ENCODE measurements around the gene ARMH3. TPM values are rescaled to one million over a fixed set of nuclear protein-coding genes. Genes with fewer than 3 reads are reported as not detected.

The ARMH3 gene
- total RNA-seq, 2 experiments from 2014 or later, result 12.3 to 12.6 TPM

GRCh38 chr10:101956117-101956516 is 99.9 kb downstream of the ARMH3 start:
- Mint-ChIP-seq H3K36me3 (ENCODE audit: low read depth) (peaks cover 42% of the 10 kb centered on the region), H3K27me3 (ENCODE audit: low read depth) (no peaks in the 10 kb centered on the region), H3K27ac (no peak overlapping the region), H3K4me1 (ENCODE audit: low read depth) (no peaks in the 10 kb centered on the region), H3K4me3 (no peak overlapping the region), H3K9me3 (peaks cover 3% of the 10 kb centered on the region)
- intact Hi-C loops (cut with micrococcal nuclease), result no loop called here
- no peak for DNase-seq
- CTCF ChIA-PET, result interaction anchor here (0.6 to 0.9 kb wide), 2 partner anchors 54 to 58 kb away, joined by 3 read pairs; no protein-coding TSS in a partner anchor

- intact Hi-C loops (cut with micrococcal nuclease), result no loop called here
- Mint-ChIP-seq H3K27me3 (ENCODE audit: low read depth) (no peaks in the 10 kb centered on the region), H3K27ac (no peak overlapping the region), H3K36me3 (ENCODE audit: low read depth) (peaks cover 63% of the 10 kb centered on the region), H3K9me3 (peaks cover 13% of the 10 kb centered on the region), H3K4me1 (ENCODE audit: low read depth) (peaks cover 3% of the 10 kb centered on the region), H3K4me3 (no peak overlapping the region)
- no peak for DNase-seq
- CTCF ChIA-PET, result no interaction called here
Observed at GRCh38 chr10:101952191-101952590, 103.8 kb downstream of the ARMH3 start.

DNA sequence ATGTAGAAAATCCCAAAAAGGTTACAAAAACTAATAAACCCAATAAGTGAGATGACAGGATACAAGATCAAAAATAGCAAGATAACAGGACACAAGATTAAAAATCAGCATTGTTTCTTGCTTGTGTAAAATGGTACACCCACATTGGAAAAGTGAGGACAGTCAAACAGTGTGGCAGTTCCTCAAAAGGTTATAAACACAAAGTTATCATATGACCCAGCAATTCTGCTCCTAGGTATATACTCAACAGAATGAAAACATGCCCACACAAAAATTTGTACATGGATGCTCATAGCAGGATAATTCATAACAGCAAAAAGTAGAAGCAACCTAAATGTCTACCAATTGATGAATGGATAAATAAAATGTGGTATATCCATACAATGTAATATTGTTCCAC is 105.8 kb downstream of the ARMH3 start:
- Mint-ChIP-seq H3K9me3 (peaks cover 14% of the 10 kb centered on the region), H3K27ac (no peak overlapping the region), H3K27me3 (ENCODE audit: low read depth) (no peaks in the 10 kb centered on the region), H3K36me3 (ENCODE audit: low read depth) (peaks cover 62% of the 10 kb centered on the region), H3K4me1 (ENCODE audit: low read depth) (peaks cover 3% of the 10 kb centered on the region), H3K4me3 (no peak overlapping the region)
- intact Hi-C loops (cut with micrococcal nuclease), result no loop called here
- no peak for DNase-seq
- CTCF ChIA-PET, result no interaction called here

DNA sequence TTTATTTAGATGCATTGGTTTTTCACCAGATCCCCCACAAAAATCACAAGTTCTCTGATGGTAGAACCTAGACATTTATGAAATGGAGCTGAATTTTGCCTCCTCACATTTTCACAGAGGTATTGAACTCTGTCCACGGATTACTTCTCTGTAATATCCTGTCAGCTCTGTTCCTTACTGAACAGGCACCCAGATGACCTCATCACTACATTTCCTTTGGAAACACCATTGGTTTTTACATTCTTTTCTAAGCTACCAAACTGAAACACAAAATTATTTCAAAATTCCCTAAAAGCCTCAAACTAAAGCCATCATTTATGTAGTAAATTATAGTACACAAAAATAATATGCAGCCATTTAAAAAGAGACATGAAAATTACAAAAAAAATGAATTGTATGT is 114.1 kb downstream of the ARMH3 start:
- Mint-ChIP-seq H3K36me3 (ENCODE audit: low read depth) (peaks cover 20% of the 10 kb centered on the region), H3K27ac (no peak overlapping the region), H3K27me3 (ENCODE audit: low read depth) (no peaks in the 10 kb centered on the region), H3K4me1 (ENCODE audit: low read depth) (peaks cover 1% of the 10 kb centered on the region), H3K4me3 (no peak overlapping the region), H3K9me3 (no peaks in the 10 kb centered on the region)
- intact Hi-C loops (cut with micrococcal nuclease), result no loop called here
- DNase-seq, result no peak
- CTCF ChIA-PET, result interaction anchor here (0.6 kb wide), 1 partner anchor 470 kb away, joined by 3 read pairs; no protein-coding TSS in a partner anchor

GRCh38 chr10:101940916-101941315 is 115.1 kb downstream of the ARMH3 start:
- H3K27me3 Mint-ChIP-seq (ENCODE audit: low read depth), result no peaks in the 10 kb centered on the region
- intact Hi-C loops (cut with micrococcal nuclease), result no loop called here
- H3K4me1 Mint-ChIP-seq (ENCODE audit: low read depth), result peaks cover 1% of the 10 kb centered on the region
- CTCF ChIA-PET, result interaction anchor here (0.5 to 1.2 kb wide), 4 partner anchors 52 to 135 kb away, joined by 3 read pairs; no protein-coding TSS in a partner anchor
- no peak overlapping the region for H3K4me3 Mint-ChIP-seq
- peaks cover 14% of the 10 kb centered on the region for H3K36me3 Mint-ChIP-seq (ENCODE audit: low read depth)
- no peak overlapping the region for H3K27ac Mint-ChIP-seq
- no peaks in the 10 kb centered on the region for H3K9me3 Mint-ChIP-seq
- no peak for DNase-seq

GRCh38 chr10:101939729-101940128 is 116.2 kb downstream of the ARMH3 start:
- intact Hi-C loops (cut with micrococcal nuclease), result no loop called here
- H3K4me3 Mint-ChIP-seq, result no peak overlapping the region
- peaks cover 14% of the 10 kb centered on the region for H3K36me3 Mint-ChIP-seq (ENCODE audit: low read depth)
- no peaks in the 10 kb centered on the region for H3K27me3 Mint-ChIP-seq (ENCODE audit: low read depth)
- CTCF ChIA-PET, result no interaction called here
- no peak for DNase-seq
- H3K27ac Mint-ChIP-seq, result no peak overlapping the region
- peaks cover 1% of the 10 kb centered on the region for H3K4me1 Mint-ChIP-seq (ENCODE audit: low read depth)
- no peaks in the 10 kb centered on the region for H3K9me3 Mint-ChIP-seq

DNA sequence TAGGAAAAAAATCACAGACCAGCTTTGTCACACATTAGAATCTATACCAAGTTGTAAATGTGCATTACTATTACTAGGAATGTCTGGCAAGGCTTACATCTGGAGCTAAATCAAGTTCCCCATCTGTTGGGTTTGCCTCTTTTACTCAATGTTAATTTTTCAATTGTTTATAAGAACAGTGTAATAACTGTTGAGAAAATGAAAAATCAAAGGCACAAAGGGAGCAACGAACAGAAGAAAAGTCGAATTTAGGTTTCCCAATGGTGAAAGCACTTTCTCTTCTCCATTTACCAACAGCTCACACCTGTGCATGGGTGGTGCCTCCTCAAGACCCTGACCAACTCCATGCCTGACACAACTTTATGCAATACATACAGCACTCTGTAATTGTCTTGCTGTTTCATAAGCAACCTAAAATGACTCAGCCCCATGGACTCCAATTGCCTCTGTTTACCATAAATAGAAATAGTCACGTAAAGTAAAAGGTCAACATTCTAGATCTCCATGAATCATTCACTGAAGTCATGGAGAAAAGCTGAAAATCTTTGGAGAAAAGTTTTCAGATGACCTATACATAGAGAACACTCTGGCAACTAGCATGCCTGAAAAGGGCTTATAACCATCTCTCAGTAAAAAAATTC is 116.8 kb downstream of the ARMH3 start:
- Mint-ChIP-seq H3K27ac (no peak overlapping the region), H3K36me3 (ENCODE audit: low read depth) (peaks cover 12% of the 10 kb centered on the region), H3K4me1 (ENCODE audit: low read depth) (peaks cover 1% of the 10 kb centered on the region), H3K27me3 (ENCODE audit: low read depth) (no peaks in the 10 kb centered on the region), H3K4me3 (no peak overlapping the region), H3K9me3 (no peaks in the 10 kb centered on the region)
- no peak for DNase-seq
- intact Hi-C loops (cut with micrococcal nuclease), result no loop called here
- CTCF ChIA-PET, result interaction anchor here (1.0 kb wide), 1 partner anchor 13 kb away, joined by 3 read pairs; no protein-coding TSS in a partner anchor

DNA sequence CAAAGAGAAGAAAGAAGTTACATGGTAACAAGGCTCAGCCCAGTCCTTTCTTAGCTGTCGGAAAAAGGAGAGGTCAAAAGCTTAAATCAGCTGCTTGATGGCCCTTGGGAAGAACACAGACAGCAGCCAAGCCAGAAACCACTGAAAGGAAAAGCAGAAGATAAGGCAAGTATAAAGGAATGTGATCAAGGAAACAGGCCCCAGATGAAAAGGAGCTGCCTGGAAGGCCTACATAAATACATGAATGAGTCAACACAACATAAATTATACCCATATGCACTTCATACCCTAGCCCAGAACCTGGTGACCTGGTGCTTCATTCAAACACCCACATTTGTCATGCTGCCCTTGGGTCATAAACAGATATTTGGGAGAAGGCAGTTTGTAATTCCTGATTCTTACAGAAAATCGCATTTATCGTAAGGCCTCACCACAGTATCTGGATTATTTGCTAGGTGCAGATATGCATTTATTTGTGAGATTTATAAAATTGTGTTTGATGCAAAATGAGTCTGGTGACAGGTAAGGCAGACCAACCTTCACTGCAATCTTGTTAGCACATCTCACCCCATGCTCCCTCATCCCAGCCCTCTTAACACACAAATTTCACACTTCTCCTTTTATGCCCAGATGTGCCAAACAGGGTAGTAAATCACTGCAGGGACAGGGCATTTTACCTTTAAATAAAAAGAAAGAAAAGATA is 117.5 kb downstream of the ARMH3 start:
- Mint-ChIP-seq H3K4me1 (ENCODE audit: low read depth) (peaks cover 1% of the 10 kb centered on the region), H3K9me3 (no peaks in the 10 kb centered on the region), H3K27ac (no peak overlapping the region), H3K4me3 (no peak overlapping the region), H3K36me3 (ENCODE audit: low read depth) (peaks cover 11% of the 10 kb centered on the region), H3K27me3 (ENCODE audit: low read depth) (no peaks in the 10 kb centered on the region)
- intact Hi-C loops (cut with micrococcal nuclease), result no loop called here
- no peak for DNase-seq
- CTCF ChIA-PET, result interaction anchor here (1.0 to 1.1 kb wide), 2 partner anchors 12 to 28 kb away, joined by 3 read pairs; no protein-coding TSS in a partner anchor

- Mint-ChIP-seq H3K4me3 (no peak overlapping the region), H3K9me3 (no peaks in the 10 kb centered on the region), H3K27ac (no peak overlapping the region), H3K4me1 (ENCODE audit: low read depth) (peaks cover 13% of the 10 kb centered on the region), H3K27me3 (ENCODE audit: low read depth) (no peaks in the 10 kb centered on the region), H3K36me3 (ENCODE audit: low read depth) (peaks cover 7% of the 10 kb centered on the region)
- no peak for DNase-seq
- CTCF ChIA-PET, result interaction anchor here (1.5 kb wide), 1 partner anchor 34 kb away, joined by 4 read pairs; no protein-coding TSS in a partner anchor
- intact Hi-C loops (cut with micrococcal nuclease), result no loop called here
Observed at GRCh38 chr10:101935431-101935830, 120.5 kb downstream of the ARMH3 start.

GRCh38 chr10:101934686-101935305 is 121.2 kb downstream of the ARMH3 start:
- H3K27ac Mint-ChIP-seq, result no peak overlapping the region
- H3K27me3 Mint-ChIP-seq (ENCODE audit: low read depth), result no peaks in the 10 kb centered on the region
- no peak for DNase-seq
- no peak overlapping the region for H3K4me3 Mint-ChIP-seq
- peaks cover 7% of the 10 kb centered on the region for H3K36me3 Mint-ChIP-seq (ENCODE audit: low read depth)
- intact Hi-C loops (cut with micrococcal nuclease), result no loop called here
- H3K9me3 Mint-ChIP-seq, result no peaks in the 10 kb centered on the region
- H3K4me1 Mint-ChIP-seq (ENCODE audit: low read depth), result peaks cover 13% of the 10 kb centered on the region
- CTCF ChIA-PET, result interaction anchor here (1.5 kb wide), 1 partner anchor 34 kb away, joined by 4 read pairs; no protein-coding TSS in a partner anchor

DNA sequence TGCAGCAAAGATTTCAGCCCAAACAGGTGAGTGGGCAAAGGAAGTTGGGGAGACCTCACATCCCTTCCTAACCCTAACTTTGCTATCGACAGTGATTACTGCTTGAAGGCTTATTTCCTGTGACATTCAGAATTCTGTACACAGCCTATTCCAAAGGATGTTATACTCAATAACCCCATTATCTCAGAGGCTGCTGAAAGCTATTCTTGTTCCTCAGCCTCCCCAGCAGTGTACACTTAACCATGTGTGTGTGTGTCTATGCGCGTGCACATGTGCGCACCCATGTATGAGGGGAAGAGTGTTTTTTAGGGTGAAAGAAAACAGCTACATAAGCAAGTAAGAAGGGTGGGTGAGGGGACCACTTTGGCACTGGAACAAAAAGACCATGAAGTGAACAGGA is 122.0 kb downstream of the ARMH3 start:
- Mint-ChIP-seq H3K27me3 (ENCODE audit: low read depth) (no peaks in the 10 kb centered on the region), H3K4me1 (ENCODE audit: low read depth) (peaks cover 12% of the 10 kb centered on the region), H3K9me3 (no peaks in the 10 kb centered on the region), H3K36me3 (ENCODE audit: low read depth) (peaks cover 5% of the 10 kb centered on the region), H3K27ac (no peak overlapping the region), H3K4me3 (no peak overlapping the region)
- CTCF ChIA-PET, result interaction anchor here (1.5 kb wide), 1 partner anchor 35 kb away, joined by 4 read pairs; no protein-coding TSS in a partner anchor
- no peak for DNase-seq
- intact Hi-C loops (cut with micrococcal nuclease), result loop anchor here (2.0 kb wide), 1 partner anchor 39 kb away; no protein-coding TSS in a partner anchor

GRCh38 chr10:101932183-101932582 is 123.8 kb downstream of the ARMH3 start:
- Mint-ChIP-seq H3K36me3 (ENCODE audit: low read depth) (peaks cover 4% of the 10 kb centered on the region), H3K4me1 (ENCODE audit: low read depth) (peaks cover 12% of the 10 kb centered on the region), H3K27me3 (ENCODE audit: low read depth) (no peaks in the 10 kb centered on the region), H3K27ac (no peak overlapping the region), H3K9me3 (no peaks in the 10 kb centered on the region), H3K4me3 (no peak overlapping the region)
- intact Hi-C loops (cut with micrococcal nuclease), result loop anchor here (2.0 kb wide), 1 partner anchor 41 kb away; no protein-coding TSS in a partner anchor
- CTCF ChIA-PET, result no interaction called here
- peak; percentile 31 for DNase-seq

Measured in activated naive CD4-positive, alpha-beta T cell treated with anti-CD3 and anti-CD28 coated beads for 36 hours (primary cell).